GM21381 (cell line): ENCODE results near the gene PDZD4.

Experiments used
- ATAC-seq: cut with Tn5 transposase; IDR thresholded peaks from one replicate; pipeline ENCODE4 v1.9.1; 2021; ENCODE audit warnings: mild to moderate bottlenecking, moderate library complexity; ENCODE audit not compliant: unreplicated experiment

Gene PDZD4

GRCh38 chrX:153867671-153868070 is 37.3 kb upstream of the PDZD4 start:
- no peak for ATAC-seq

DNA sequence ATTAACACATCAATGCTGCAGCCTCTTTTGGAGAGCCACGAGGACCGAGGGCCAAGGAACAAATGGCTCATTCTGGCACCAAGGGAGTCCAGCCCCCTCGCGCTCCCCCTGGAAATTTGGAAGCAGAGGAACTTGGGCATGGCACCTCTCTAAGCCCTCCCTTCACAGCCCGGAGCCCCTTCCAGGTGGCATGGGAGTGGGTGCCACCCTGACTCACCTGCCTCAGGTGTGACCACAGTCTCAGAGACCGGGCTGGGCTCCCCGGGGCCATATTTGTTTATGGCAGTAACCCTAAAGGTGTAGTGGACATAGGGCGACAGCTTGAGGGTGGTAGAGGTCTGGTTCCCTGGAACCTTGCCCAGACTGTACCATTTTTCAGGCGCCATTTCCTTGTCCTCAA is 36.8 kb upstream of the PDZD4 start:
- ATAC-seq = no peak

DNA sequence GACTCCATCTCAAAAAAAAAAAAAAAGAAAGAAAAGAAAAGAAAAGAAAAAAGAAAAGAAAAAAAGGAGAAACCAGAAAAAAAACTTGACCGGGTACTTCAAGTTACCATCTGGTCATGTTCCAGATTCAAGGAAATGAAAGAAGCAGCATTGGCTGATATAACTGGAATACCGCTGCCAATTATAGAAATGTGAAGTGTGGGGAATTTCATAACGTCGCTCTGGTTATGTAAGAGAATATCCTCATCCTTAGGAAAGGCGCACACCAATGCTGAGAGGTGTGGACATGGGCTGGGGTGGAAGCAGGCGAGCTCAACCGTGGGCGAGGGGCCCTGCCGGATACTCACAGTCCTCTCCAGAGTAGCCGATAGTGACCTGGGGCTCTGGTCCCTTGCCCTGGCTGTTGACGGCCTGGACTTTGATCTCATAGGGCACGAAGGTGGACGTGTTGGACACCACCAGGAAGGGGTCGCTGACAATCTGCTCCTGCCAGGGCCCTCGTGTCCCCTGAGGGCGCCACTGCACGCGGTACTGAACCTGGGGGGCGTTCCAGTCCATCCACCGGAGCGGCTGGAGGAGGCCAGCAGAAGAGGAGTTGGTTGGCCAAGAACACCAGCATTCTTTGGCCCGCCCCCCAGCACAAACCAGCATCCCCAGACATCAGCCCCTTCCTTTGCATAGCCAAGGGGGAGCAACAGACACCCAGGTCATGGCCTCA is 36.1 kb upstream of the PDZD4 start:
- no peak for ATAC-seq

DNA sequence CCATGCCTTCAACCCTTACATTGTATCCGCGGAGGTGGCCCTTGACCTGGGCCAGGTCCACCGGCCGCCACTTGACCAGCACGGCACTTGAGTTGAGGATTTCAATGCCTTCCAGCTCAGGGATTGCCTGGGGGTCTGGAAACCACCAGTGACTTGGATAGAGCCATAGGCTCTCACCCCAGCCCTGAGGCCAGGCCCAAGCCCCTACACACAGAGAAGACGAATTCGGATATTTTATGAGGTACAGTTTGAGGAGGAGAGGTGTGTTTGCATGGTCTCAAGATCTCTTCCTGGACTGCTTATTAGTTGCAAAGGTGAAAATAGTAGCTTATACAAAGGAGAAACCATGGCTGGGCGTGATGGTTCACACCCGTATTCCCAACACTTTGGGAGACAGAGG is 35.3 kb upstream of the PDZD4 start:
- ATAC-seq = no peak

DNA sequence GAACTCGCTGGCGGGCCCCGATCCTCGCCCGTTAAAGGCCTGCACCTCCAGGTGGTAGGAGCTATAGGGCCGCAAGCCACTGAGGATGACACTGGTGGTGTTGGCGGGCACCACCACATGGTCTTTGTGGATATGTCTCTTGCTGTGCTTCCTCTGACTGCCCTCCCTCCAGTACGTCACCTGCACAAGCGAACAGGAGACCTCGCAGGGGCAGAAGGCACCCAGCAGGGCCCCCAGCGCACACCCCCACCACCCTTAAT is 34.9 kb upstream of the PDZD4 start:
- ATAC-seq = no peak

GRCh38 chrX:153864561-153865320 is 34.4 kb upstream of the PDZD4 start:
- ATAC-seq = no peak

- ATAC-seq = no peak
These were observed 33.8 kb upstream of the PDZD4 start for GRCh38 chrX:153864101-153864500.

- ATAC-seq = no peak
These were observed 33.1 kb upstream of the PDZD4 start for GRCh38 chrX:153863251-153863991.

DNA sequence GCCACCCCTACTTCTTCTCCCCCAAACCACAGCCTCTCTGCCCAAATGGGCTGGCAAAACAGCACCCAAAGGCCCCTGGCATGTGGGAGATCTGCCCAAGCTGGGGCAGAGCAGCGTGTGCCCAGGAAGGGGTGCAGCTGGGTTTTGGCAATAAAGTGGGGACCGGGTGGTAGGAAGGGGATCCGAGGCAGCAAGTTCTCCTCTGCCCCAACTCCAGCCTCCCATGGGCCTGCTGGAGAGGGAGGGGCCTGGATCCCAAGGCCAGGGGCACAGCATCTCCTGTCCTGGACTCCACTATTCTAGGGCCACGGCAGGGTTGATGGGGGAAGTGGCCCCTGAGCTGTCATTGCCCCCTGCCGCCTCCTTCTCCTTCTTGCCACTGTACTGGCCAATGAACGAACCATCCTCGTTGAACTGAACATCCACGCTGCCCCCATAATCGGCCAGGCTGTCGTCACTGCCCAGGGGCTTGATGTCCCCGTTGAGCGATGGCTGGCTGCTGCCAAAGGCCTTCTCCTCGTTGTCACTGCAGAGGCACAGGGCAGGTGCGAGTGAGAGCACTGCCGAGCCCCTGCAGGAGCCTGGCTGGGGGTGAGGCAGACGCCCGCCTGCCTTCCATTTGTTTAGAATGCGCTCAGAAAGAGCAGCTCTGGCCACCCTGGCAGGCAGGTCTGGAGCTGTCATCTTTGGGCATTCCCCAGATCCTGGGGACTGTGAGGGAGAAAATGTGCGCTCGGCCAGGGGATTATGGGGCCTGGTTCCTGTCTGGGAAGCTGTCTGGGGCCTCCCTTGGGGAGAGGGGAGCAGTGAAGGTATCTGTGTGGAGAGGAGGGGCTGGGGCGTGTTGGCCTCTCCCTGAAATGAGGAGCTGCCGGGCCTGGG is 32.3 kb upstream of the PDZD4 start:
- no peak for ATAC-seq

DNA sequence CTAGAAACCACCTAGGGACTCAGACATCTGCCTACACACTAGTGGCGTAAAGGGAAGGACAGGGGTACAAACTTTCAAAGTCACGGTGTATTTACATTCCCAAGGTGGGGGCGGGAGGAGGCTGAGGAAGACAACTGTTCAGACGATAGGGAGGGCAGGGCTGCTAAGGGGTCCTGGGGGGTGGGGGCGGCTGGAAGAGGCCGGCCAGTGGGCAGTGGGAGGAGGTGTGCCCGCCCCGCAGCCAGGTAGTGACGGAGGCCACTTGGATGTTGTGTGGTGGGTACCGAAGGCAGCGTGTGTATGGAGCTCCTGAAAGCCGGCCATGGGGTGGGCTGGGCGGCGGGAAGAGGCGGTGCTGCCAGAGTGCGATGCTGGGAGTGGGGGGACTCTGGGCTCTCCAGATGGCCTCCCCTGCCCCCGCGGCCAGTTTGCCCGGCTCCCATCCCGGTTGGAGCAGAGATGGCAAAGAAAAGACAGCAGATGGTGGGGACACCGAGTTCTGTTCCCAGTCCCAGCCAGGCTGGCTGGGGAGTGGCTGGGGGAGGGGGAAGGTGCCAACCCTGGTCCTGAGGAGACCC is 31.5 kb upstream of the PDZD4 start:
- ATAC-seq = no peak

DNA sequence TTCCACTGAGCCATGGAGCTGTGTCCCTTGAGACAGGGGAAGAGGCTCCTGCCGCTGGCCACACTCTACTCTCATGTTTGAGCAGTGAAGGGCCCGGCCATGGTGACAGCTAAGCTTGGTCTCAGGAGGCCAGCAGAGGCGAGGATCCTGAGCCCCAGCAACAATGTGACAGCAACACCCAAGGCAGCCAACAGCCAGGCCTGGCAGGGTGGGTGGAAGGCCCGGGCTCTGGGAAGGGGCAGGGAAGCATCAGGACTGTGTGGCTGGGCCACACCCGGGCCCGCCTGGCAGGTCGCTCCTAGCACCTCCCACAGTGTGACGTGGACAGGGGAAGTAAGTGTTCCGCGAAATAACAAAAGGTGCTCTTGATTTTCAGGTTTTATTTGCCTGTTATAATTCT is 30.8 kb upstream of the PDZD4 start:
- no peak for ATAC-seq

- ATAC-seq = no peak
These were observed 27.1 kb upstream of the PDZD4 start for GRCh38 chrX:153857348-153857903.

- no peak for ATAC-seq
These were observed 24.4 kb upstream of the PDZD4 start for GRCh38 chrX:153854702-153855101.

GRCh38 chrX:153853902-153854267 is 23.5 kb upstream of the PDZD4 start:
- no peak for ATAC-seq

DNA sequence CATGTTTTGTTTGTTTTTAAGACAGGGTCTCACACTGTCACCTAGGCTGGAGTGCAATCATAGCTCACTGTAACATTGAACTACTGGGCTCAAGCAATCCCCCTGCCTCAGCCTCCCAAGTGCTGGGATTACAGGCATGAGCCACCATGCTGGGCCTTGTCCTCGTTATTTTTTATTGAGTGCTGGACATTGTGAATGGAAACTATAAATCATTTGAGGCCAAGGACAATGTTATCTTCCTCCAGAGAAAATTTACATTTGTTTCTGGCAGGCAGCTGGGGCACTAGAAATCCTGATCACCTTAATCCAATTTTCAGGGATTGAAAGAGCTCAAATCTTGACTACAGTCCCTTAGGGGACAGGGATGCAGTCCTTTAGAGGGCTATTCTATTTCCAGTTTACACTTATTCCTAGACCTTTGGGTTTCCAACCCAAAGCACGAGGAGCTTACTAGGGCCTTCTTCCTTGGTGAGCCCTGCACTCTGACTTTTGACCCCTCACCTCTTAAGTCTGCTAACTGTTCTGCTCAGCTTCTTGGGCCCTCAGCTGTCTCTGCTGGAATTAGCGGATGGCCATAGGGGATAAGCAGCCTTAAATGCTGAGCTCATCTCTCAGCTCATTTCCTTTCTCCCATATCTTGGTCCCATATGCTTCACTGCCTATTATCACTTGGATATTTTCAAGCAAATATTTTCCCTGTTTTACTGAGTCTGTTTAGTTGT is 23.0 kb upstream of the PDZD4 start:
- no peak for ATAC-seq

DNA sequence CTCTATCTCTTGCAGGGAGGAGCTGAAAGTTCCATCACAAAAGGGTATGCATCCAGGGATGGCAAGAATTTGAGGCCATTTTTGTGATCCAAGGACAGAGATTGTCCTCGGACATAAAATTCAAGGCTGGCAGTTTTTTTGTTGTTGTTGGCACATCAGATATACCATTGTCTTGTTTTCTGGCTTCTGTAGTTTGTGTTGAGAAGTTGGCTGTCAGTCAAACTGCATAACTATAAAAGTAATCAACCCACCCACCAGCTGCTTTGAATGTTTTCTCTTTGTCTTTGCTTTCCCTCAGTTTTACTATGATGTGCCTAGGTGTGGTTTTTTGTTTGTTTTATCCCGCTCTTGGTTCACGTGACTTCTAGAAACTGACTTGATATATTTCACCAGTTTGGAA is 21.6 kb upstream of the PDZD4 start:
- no peak for ATAC-seq

DNA sequence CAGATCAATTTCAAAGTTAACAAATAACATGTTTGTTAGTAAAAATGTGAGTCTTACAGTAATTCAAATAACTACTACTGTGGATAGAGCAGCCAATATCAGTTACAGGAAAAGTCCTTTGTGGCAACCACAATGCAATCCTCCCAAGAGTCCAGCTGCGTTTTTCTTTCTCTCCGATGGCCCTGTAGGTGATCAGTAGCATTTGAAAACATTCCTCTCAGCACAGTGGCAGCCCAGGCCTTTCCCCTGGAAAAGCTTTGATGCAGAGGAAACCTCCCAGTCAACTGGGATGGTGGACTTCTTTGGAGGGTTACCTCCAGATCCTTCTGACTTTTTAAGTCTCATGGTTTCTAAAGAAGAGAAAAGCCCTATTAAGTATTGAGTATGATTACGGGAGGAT is 18.0 kb upstream of the PDZD4 start:
- ATAC-seq = no peak

- ATAC-seq = no peak
These were observed 15.5 kb upstream of the PDZD4 start for GRCh38 chrX:153845842-153846241.

DNA sequence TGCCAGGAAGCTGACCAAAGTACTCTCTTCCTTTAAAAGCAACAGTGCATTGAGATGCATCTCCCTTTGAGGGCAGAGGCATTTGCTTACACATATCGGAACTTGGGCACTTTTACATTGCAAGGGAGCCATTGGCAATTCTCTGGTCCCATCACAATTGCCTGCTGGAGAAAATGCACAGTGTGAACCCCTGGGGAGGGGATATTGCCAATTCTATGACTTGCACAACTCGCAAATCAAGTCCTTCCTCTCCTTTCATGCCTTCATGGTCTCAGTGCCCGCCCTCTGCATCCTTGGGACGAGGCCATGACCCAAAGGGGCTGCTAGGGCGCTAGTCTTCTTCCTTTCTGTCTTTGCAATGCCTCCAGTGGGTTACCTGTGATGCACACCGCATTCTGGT is 14.9 kb upstream of the PDZD4 start:
- no peak for ATAC-seq

- no peak for ATAC-seq
These were observed 14.3 kb upstream of the PDZD4 start for GRCh38 chrX:153844509-153845082.
